Neural progenitor cell (in vitro differentiated cells): Measurements from ENCODE around the gene VAV3. TPM values are rescaled to one million over a fixed set of nuclear protein-coding genes. Genes with fewer than 3 reads are reported as not detected.
A peak's percentile ranks its signal among the peaks of the same experiment; 100 is the strongest.

Source experiments
- DNase-seq: peaks from one replicate; pipeline ENCODE4 v3.0.0-alpha.2; 2016; ENCODE audit warnings: low spot score
- H2AFZ ChIP-seq: fragments of 200-600 bp; sonication (generic); replicated peaks from 2 replicates; pipeline ENCODE4 v1.6.1; 2016; ENCODE audit warnings: antibody characterized with exemption
- H3F3A ChIP-seq: fragments of 200-600 bp; sonication (generic); 2 replicates; pipeline ENCODE4 v1.6.1; 2016; ENCODE audit warnings: antibody characterized with exemption, low read depth
- H3K27ac ChIP-seq: fragments of 200-600 bp; sonication (generic); 2 replicates; pipeline ENCODE4 v1.5.1; 2016; ENCODE audit warnings: mild to moderate bottlenecking
- H3K27me3 ChIP-seq: fragments of 200-600 bp; sonication (generic); 2 replicates; pipeline ENCODE4 v1.6.1; 2016; ENCODE audit warnings: mild to moderate bottlenecking, moderate library complexity
- H3K36me3 ChIP-seq: fragments of 200-600 bp; sonication (generic); 2 replicates; pipeline ENCODE4 v1.5.1; 2016
- H3K4me1 ChIP-seq: fragments of 200-600 bp; sonication (generic); 2 replicates; pipeline ENCODE4 v1.6.1; 2016; ENCODE audit warnings: mixed run types
- H3K4me2 ChIP-seq: fragments of 200-600 bp; sonication (generic); 2 replicates; pipeline ENCODE4 v1.6.1; 2016
- H3K4me3 ChIP-seq: fragments of 200-600 bp; sonication (generic); 2 replicates; pipeline ENCODE4 v1.5.1; 2016
- H3K79me2 ChIP-seq: fragments of 200-600 bp; sonication (generic); 2 replicates; pipeline ENCODE4 v1.6.1; 2016; ENCODE audit warnings: low read depth
- H3K9ac ChIP-seq: fragments of 200-600 bp; sonication (generic); 2 replicates; pipeline ENCODE4 v1.6.1; 2016
- H3K9me3 ChIP-seq: fragments of 200-600 bp; sonication (generic); 2 replicates; pipeline ENCODE4 v1.5.1; 2016; ENCODE audit warnings: low read depth
- H4K20me1 ChIP-seq: fragments of 200-600 bp; sonication (generic); 2 replicates; pipeline ENCODE4 v1.6.1; 2016; ENCODE audit warnings: low read depth
- H3K27ac Mint-ChIP-seq: 3 replicates; pipeline ENCODE4 v1.8.0; 2021; ENCODE audit warnings: mixed read lengths
- H3K27me3 Mint-ChIP-seq: 2 replicates; pipeline ENCODE4 v1.8.0; 2022; ENCODE audit warnings: low read depth, mild to moderate bottlenecking, inconsistent platforms, moderate library complexity, mixed read lengths; ENCODE audit not compliant: insufficient read depth
- H3K36me3 Mint-ChIP-seq: 3 replicates; pipeline ENCODE4 v1.8.0; 2021; ENCODE audit warnings: mixed read lengths
- H3K4me1 Mint-ChIP-seq: 3 replicates; pipeline ENCODE4 v1.8.0; 2021; ENCODE audit warnings: mixed read lengths
- H3K4me3 Mint-ChIP-seq: 3 replicates; pipeline ENCODE4 v1.8.0; 2021; ENCODE audit warnings: mild to moderate bottlenecking, moderate library complexity, mixed read lengths
- H3K9me3 Mint-ChIP-seq: 3 replicates; pipeline ENCODE4 v1.8.0; 2020; ENCODE audit warnings: mixed read lengths
- CTCF ChIP-seq: fragments of 200-600 bp; sonication (generic); IDR thresholded peaks from 2 replicates; pipeline ENCODE4 v1.5.1; 2017; ENCODE audit warnings: antibody characterized with exemption, mild to moderate bottlenecking
- EZH2 ChIP-seq: fragments of 200-600 bp; sonication (generic); IDR thresholded peaks from 2 replicates; pipeline ENCODE4 v1.6.1; 2017; ENCODE audit warnings: antibody characterized with exemption, mild to moderate bottlenecking, moderate library complexity
- EZH2phosphoT487 ChIP-seq: fragments of 200-600 bp; sonication (generic); IDR thresholded peaks from 2 replicates; pipeline ENCODE4 v1.6.1; 2017; ENCODE audit warnings: antibody characterized with exemption
- total RNA-seq: library from RNA; depleted of rRNA; stranded (reverse); fragments of >200 nt; gene quantifications from 2 replicates; pipeline ENCODE4 v1.2.3, GENCODE V29; 2015; ENCODE audit warnings: low replicate concordance

Gene VAV3
- total RNA-seq, 1 donor from 2014 or later = 1.7 TPM

DNA sequence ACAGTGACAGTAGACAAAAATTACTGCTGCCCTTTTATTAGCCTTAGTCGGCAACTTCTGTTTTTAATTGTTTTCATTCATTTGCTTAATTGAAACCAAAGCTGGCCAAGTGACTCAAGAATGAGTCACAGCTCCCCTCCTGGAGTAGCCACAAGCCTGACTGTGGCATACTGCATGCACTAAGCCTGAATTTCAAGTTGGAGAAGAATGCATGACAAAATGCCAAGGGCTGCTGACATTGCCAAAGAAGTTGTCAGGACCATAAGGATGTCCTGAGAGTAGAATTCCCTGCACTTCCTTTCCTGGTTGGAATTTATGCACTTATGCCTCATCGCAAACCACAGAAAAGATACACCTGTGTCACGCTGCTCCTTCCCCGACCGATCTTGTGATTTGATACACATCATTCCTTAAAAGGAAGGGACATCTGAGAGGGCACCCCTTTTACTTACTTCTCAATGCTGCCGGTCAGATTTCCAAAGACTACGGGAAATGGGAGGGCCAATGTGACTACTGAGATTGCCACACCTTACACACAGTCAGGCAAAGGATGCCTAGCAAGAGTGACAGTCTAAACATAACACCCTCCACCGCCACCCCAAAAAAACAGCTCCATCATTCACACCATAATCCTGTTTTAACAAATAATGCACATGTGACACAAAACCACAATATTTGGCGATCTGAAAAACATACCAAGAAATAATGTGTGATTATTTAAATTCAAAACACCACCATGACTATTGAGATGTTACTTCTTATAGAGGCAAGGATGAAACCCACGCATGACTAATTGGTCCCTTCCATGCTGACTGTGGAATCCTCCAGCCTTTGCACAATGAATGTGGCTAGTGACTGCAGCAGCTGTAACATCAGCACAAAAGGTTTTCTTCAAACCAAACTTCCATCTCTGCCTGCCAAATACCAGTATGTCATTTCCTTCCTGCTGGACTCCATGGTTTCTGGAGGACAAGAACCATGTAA lies 28.2 kb downstream of the VAV3 start:
- peak; percentile 25 for DNase-seq
- H3K27me3 Mint-ChIP-seq = peaks cover 2% of the 10 kb centered on the region
- no peak for TF ChIP-seq EZH2
- TF ChIP-seq CTCF = no peak
- TF ChIP-seq EZH2phosphoT487 = no peak

GRCh38 chr1:107935396-107936064 lies 29.4 kb downstream of the VAV3 start:
- no peaks in the 10 kb centered on the region for H3K9me3 Mint-ChIP-seq
- DNase-seq = no peak
- Histone ChIP-seq H4K20me1 (no peaks in the 10 kb centered on the region), H3K27me3 (no peaks in the 10 kb centered on the region), H2AFZ (no peak overlapping the region), H3K4me2 (no peak overlapping the region), H3K27ac (no peak overlapping the region), H3K9me3 (no peaks in the 10 kb centered on the region), H3K9ac (no peak overlapping the region), H3F3A (no peaks in the 10 kb centered on the region), H3K36me3 (no peaks in the 10 kb centered on the region), H3K79me2 (no peaks in the 10 kb centered on the region), H3K4me3 (no peak overlapping the region), H3K4me1 (peaks cover 9% of the 10 kb centered on the region)
- no peaks in the 10 kb centered on the region for H3K36me3 Mint-ChIP-seq
- no peak overlapping the region for H3K4me3 Mint-ChIP-seq
- TF ChIP-seq EZH2 (no peak), CTCF (no peak), EZH2phosphoT487 (no peak)
- peaks cover under 1% of the 10 kb centered on the region for H3K27me3 Mint-ChIP-seq
- H3K27ac Mint-ChIP-seq = no peak overlapping the region
- H3K4me1 Mint-ChIP-seq = peaks cover 11% of the 10 kb centered on the region

More for the DNA sequence above, 28.2 kb downstream of the VAV3 start:
- H3K9me3 ChIP-seq = no peaks in the 10 kb centered on the region
- no peak overlapping the region for H3K27ac ChIP-seq
- H3K36me3 ChIP-seq = no peaks in the 10 kb centered on the region
- no peaks in the 10 kb centered on the region for H3K27me3 ChIP-seq
- H3K36me3 Mint-ChIP-seq = no peaks in the 10 kb centered on the region
- H3K4me1 ChIP-seq = peaks cover 9% of the 10 kb centered on the region
- H2AFZ ChIP-seq = no peak overlapping the region
- H3K9me3 Mint-ChIP-seq = no peaks in the 10 kb centered on the region
- no peak overlapping the region for H3K27ac Mint-ChIP-seq
- H3K4me1 Mint-ChIP-seq = peaks cover 11% of the 10 kb centered on the region
- H3K9ac ChIP-seq = no peak overlapping the region
- H3K79me2 ChIP-seq = no peaks in the 10 kb centered on the region
- H3K4me2 ChIP-seq = no peak overlapping the region
- no peak overlapping the region for H3K4me3 Mint-ChIP-seq
- H3K4me3 ChIP-seq = no peak overlapping the region
- H3F3A ChIP-seq = no peaks in the 10 kb centered on the region
- H4K20me1 ChIP-seq = no peaks in the 10 kb centered on the region

GRCh38 chr1:107934578-107934977 lies 30.4 kb downstream of the VAV3 start:
- H3K27me3 Mint-ChIP-seq = no peaks in the 10 kb centered on the region
- H3F3A ChIP-seq = no peaks in the 10 kb centered on the region
- peaks cover 11% of the 10 kb centered on the region for H3K4me1 Mint-ChIP-seq
- H3K36me3 ChIP-seq = no peaks in the 10 kb centered on the region
- H3K27ac Mint-ChIP-seq = no peak overlapping the region
- no peak overlapping the region for H3K9ac ChIP-seq
- H3K4me1 ChIP-seq = peaks cover 9% of the 10 kb centered on the region
- H2AFZ ChIP-seq = no peak overlapping the region
- no peaks in the 10 kb centered on the region for H3K9me3 ChIP-seq
- H3K4me2 ChIP-seq = no peak overlapping the region
- no peak overlapping the region for H3K27ac ChIP-seq
- H3K9me3 Mint-ChIP-seq = no peaks in the 10 kb centered on the region
- no peaks in the 10 kb centered on the region for H3K36me3 Mint-ChIP-seq
- no peaks in the 10 kb centered on the region for H3K79me2 ChIP-seq
- DNase-seq = no peak
- no peak for TF ChIP-seq EZH2
- no peak for TF ChIP-seq CTCF
- no peak for TF ChIP-seq EZH2phosphoT487
- no peaks in the 10 kb centered on the region for H3K27me3 ChIP-seq
- H3K4me3 ChIP-seq = no peak overlapping the region
- no peaks in the 10 kb centered on the region for H4K20me1 ChIP-seq
- H3K4me3 Mint-ChIP-seq = no peak overlapping the region
